Hematopoietic multipotent progenitor cell treated with erythropoietin and hydrocortisone succinate and interleukin-3 and kit ligand, for 17 days (in vitro differentiated cells): ENCODE results near the gene USHBP1.

ENCODE experiments used
- DNase-seq: peaks from one replicate; pipeline ENCODE4 v3.0.0-alpha.2; 2015; ENCODE audit warnings: low spot score

USHBP1 gene

DNA sequence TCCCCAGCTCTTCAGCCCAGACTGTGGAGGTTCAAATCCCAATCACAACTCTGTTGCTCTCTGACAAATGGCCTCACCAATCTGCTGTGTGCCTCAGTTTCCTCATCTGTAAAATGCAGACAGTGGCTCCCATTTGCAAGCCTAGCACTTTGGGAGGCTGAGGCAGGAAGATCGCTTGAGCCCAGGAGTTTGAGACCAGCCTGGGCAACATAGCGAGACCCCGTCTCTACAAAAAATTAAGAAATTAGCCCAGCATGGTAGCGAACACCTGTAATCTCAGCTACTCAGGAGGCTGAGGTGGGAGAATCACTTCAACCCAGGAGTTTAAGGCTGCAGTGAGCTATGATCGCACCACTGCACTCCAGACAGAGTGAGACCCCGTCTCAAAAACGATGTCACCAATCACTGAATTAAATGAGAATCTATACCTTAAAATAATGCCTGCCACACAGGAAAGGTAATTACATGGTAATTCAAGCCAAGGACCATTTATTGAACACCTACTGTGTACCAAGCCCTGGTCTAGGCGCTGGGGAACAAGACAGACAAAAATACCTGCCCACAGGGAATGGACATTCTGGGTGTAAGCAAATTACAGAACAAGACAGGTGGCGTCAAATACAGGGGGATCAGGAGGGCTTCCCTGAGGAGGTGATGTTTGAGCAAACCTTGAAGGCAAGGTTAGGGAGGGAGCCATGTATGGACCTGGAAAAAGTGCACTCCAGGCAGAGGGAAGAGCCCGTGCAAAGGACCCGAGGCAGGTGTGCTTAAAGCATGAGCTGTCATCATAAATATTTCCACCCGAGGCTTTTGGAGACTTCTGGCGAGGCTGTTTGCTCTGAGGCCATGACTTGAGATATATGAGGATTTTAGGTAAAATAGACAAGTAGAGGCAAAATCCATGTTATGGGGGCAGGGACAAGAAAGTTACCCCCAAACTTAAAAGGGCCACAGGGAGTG, 26.5 kb downstream of the USHBP1 start:
- DNase-seq, result no peak

DNA sequence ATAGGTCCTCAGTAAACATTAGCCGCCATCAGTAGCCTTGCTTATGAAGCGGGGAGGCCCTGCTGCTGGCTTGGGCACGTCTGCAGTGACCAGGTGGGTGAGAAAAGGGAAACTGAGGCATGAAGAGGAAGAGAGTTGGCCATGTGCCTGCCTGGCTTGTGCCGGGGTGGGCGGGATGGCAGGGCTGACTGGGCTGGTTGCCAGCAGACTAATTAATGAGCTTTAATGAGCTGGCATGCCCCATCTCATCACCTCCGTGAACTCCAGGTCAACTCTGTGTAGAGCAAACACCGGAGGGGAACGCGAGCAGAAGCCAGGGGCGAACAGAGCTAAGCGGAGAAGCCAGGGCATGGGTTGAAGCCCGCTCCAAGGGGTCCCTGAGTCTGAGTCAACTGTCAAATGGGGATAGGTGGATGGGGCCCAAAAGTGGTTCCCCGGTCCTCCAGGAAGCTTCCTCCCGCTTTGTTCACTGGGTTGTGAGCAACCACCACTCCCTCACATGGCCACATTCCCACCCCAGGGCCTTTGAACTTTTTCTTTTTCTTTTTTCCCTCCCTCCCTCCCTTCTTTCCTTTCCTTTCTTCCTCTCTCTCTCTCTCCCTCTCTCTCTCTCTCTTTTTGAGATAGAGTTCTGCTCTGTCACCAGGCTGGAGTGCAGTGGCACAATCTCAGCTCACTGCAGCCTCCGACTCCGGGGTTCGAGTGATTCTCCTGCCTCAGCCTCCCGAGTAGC, 27.6 kb downstream of the USHBP1 start:
- no peak for DNase-seq

- no peak for DNase-seq
These were observed 28.4 kb downstream of the USHBP1 start for GRCh38 chr19:17235971-17236777.

- peak; percentile 82 for DNase-seq
These were observed 29.1 kb downstream of the USHBP1 start for GRCh38 chr19:17235300-17235970.

GRCh38 chr19:17234911-17235299, 29.6 kb downstream of the USHBP1 start:
- peak; percentile 78 for DNase-seq

- no peak for DNase-seq
These were observed 32.3 kb downstream of the USHBP1 start for GRCh38 chr19:17232258-17232657.

GRCh38 chr19:17229890-17230289, 34.7 kb downstream of the USHBP1 start:
- no peak for DNase-seq

DNA sequence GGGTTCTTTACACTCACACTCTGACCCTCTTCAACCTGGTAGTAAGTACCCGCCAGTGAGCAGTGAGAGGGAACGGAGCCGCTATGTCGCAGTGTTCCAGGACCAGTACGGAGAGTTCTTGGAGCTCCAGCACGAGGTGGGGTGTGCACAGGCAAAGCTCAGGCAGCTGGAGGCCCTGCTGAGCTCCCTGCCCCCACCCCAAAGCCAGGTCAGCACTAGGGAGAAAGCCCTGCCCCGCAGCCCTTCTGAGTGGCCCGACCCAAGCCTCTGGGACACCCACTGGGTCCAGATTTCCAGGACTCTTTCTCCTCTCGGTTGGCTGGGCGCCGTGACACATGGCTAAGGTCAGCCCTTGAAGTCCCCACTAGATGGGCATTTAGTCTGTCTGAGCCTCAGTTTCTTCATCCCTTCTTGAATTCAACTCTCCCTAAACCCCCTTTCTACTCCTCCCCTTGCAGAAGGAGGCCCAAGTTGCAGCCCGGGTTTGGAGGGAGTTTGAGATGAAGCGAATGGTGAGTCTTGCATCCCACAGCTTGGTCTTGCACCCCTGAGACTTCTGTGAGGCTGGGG, 36.7 kb downstream of the USHBP1 start:
- DNase-seq, result no peak

GRCh38 chr19:17226002-17226933, 38.3 kb downstream of the USHBP1 start, which contains the start of gene OCEL1:
Gene OCEL1, plus strand, starts transcription at chr19:17226226. Its CDS starts 22 bp downstream, at chr19:17226248.
- DNase-seq, result peak; percentile 99

- DNase-seq, result no peak
These were observed 39.5 kb downstream of the USHBP1 start for GRCh38 chr19:17225053-17225452.

GRCh38 chr19:17220207-17220758, 44.3 kb downstream of the USHBP1 start:
- peak; percentile 79 for DNase-seq

DNA sequence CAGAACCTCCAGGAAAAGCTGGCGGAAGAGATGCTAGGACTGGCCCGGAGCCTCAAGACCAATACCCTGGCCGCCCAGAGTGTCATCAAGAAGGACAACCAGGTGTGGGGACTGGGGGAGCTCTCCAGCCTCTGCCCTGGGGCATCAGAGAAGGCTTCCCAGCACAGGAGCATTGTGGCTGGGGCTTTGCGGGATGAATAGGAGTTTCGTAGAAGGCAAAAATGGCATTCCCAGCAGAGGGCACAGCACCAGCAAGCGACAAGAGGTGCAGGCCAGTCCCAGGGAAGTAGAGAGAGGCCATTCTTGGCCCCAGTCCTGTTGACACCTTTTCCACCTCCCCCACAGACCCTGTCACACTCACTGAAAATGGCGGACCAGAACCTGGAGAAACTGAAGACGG, 45.3 kb downstream of the USHBP1 start:
- DNase-seq, result no peak

DNA sequence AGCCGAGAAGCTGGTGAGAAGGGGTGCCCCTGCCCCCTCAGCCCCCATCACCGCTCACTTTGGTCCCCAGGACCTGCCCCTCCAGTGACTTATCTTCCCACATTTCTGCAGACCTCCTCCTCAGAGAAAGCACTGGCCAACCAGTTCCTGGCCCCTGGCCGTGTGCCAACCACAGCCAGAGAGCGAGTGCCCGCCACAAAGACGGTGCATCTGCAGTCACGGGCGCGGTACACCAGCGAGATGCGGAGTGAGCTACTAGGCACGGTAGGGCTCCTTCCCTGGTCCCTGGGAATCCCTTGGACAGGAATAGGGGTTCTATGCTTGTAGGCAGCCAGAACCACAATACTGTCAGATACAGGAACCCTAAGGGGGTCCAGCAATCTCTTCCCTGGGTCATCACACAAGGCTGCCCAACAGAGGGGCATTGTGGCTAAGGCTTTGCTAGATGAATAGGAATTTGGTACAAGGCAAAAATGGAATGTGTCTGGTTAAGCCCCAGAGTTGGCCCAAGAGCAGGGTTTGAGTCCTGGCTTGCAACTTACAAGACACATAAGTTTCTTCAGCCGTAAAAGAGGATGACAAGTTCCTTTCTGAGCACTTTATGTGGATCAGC, 48.4 kb downstream of the USHBP1 start:
- DNase-seq, result no peak

DNA sequence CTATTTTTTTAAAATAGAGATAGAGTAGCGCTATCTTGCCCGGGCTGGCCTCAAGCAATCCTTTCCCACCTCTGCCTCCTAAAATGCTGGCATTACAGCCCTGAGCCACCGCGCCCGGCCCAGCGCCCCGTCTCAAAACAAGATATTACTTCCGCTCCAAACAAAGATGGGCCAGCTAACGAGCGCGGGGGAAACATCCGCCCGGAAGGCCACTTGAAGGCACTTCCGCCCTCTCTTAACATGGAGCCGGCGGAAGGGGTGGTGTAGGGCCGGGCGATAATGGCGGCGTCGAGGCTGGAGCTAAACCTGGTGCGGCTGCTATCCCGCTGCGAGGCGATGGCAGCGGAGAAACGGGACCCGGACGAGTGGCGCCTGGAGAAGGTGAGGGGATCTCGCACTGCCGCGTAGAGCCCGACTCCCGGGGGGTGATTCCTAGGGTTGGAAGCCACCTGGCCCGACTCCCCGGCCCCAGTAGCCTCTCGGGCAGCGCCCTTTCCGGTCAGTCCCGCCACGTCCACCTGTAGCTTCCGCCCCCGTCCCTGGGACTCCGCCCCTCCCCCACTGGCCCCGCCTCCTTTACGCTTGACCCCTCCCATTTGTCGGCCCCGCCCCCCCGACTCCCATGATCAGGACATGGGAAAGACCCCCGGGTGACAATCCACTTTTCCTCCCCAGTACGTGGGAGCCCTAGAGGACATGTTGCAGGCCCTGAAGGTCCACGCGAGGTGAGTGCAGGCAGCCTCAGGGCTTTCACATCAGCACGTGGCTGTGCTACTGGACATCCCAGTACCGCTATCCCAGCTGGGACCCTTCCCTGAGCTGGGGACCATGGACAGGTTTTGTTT, 49.2 kb downstream of the USHBP1 start, which contains the start of gene USE1:
TSS of gene USE1 (plus strand) at position 231 of the 845 bp plus-strand sequence. CDS start at position 280, 49 bp downstream.
- DNase-seq, result peak; percentile 91

GRCh38 chr19:17214508-17215126, 49.9 kb downstream of the USHBP1 start:
- no peak for DNase-seq

GRCh38 chr19:17213334-17213733, 51.2 kb downstream of the USHBP1 start:
- DNase-seq, result no peak

- DNase-seq, result no peak
These were observed 52.7 kb downstream of the USHBP1 start for GRCh38 chr19:17211547-17212446.
